Gastroesophageal sphincter (tissue), 3 donors: ENCODE results near the gene GNAQ.

Source experiments
- CTCF ChIP-seq, 4 experiments: fragments of 200-600 bp in 2 of 4; fragments of 450-650 bp in 2 of 4; sonication (generic) in 1 of 4; IDR thresholded peaks; one replicate each; pipeline ENCODE4 v1.5.1; 2017 to 2019; ENCODE audit warnings: antibody characterized with exemption in 4 of 4, mild to moderate bottlenecking in 2 of 4, moderate library complexity in 2 of 4
- EP300 ChIP-seq: sonication (generic); formaldehyde crosslinking; IDR thresholded peaks from one replicate; pipeline ENCODE4 v1.6.1; 2017; ENCODE audit warnings: antibody characterized with exemption, mild to moderate bottlenecking
- POLR2A ChIP-seq, 2 donors: fragments of 450-650 bp; IDR thresholded peaks; one replicate each; pipeline ENCODE4 v1.6.1; 2017; ENCODE audit warnings: antibody characterized with exemption in 2 of 2, mild to moderate bottlenecking in 2 of 2, moderate library complexity in 1 of 2

DNA sequence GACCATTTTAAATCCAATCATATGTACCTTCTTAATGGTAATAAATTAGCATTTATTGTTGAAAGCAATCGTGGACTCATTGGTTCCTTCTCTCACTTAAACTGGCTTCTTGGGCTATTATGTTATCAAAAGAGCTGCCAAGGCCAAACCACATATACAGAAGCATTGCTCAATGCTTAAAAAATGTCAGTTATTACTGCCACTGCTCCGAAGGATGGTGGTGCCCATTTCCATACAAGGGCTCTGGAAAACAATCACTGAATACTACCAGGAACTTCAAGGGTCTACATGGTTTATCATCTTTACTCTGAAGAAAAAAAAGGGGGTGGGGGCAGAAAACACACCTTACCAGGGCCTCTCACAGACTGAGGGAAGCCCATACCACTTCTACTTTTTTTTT lies 104.3 kb downstream of the GNAQ start:
- TF ChIP-seq CTCF (IDR thresholded peaks at IDR 0.05) (no peak), POLR2A (IDR thresholded peaks at IDR 0.05) (no peak), EP300 (no peak)
